Right cardiac atrium (tissue), 5 donors: ENCODE measurements around the gene STAP1. TPM values are rescaled to one million over a fixed set of nuclear protein-coding genes. Genes with fewer than 3 reads are reported as not detected.
A peak's percentile ranks its signal among the peaks of the same experiment; 100 is the strongest.
"Not testable (repeated sequence)": the region's sequence is repeated elsewhere in the genome, so short reads cannot be mapped to it uniquely, and the experiment has no call there.

Experiments used
- ATAC-seq, 2 donors: fragments of 200-7000 bp; cut with Tn5 transposase; one replicate each; pipeline versions ENCODE4 v1.8.0 to v1.9.1; 2020; ENCODE audit warnings: moderate library complexity in 2 of 2, mild to moderate bottlenecking in 1 of 2
- DNase-seq, 3 donors: peaks; one replicate each; pipeline ENCODE4 v3.0.0-alpha.2; 2020
- H3K27ac ChIP-seq: one replicate; pipeline ENCODE4 v1.5.1; 2013; ENCODE audit warnings: mild to moderate bottlenecking, low read length, control low read depth, moderate library complexity
- H3K27me3 ChIP-seq: one replicate; pipeline ENCODE4 v1.6.1; 2013; ENCODE audit not compliant: control insufficient read depth, insufficient read depth
- H3K4me1 ChIP-seq: one replicate; pipeline ENCODE4 v1.6.1; 2013; ENCODE audit warnings: low read length; ENCODE audit not compliant: control insufficient read depth, insufficient read depth
- H3K4me3 ChIP-seq: one replicate; pipeline ENCODE4 v1.5.1; 2013; ENCODE audit warnings: low read length, control low read depth
- H3K9me3 ChIP-seq: one replicate; pipeline ENCODE4 v1.6.1; 2013; ENCODE audit warnings: low read length; ENCODE audit not compliant: control insufficient read depth
- WGBS: extraction: QIAGEN DNeasy Blood & Tissue Kit; methylation state at CpG from one replicate; pipeline ENCODE4 v1.1.7; 2013; 5-methylcytosine and 5-hydroxymethylcytosine counted together
- intact Hi-C, 4 donors: fragments of 100-400 bp; cut with DNase I; formaldehyde crosslinking; loops; one replicate each; pipeline versions ENCODE4 v1.11.0 to v1.14.0; 2022 to 2023
- long read RNA-seq, 4 donors: library from polyadenylated mRNA; unstranded; transcript quantifications; one replicate each; pipeline ENCODE4 v2.0.0, GENCODE V29; 2020 to 2021
- polyA plus RNA-seq: library from polyadenylated mRNA; stranded (reverse); fragments of 200-250 nt; gene quantifications from one replicate; pipeline ENCODE4 v1.2.3, GENCODE V29; 2013
- total RNA-seq, 4 donors: library from RNA; stranded (reverse); fragmentation: NEBNext Ultra II Directional; extraction: Animal tissue kit (Norgen Biotek cat#: 25700); gene quantifications; one replicate each; pipeline ENCODE4 v1.2.1, GENCODE V29; 2021
- donor health status: healthy with polysubstance abuse.
- donor health status: DM: no; HTN: yes; CAD: no.
- donor health status: DM: no; HTN: no; CAD: no.
- donor health status: DM: no; HTN: yes; CAD: no; lungs with severe emphysema.
- donor health status: DM: yes; HTN: yes; CAD: no.

The STAP1 gene, protein sequence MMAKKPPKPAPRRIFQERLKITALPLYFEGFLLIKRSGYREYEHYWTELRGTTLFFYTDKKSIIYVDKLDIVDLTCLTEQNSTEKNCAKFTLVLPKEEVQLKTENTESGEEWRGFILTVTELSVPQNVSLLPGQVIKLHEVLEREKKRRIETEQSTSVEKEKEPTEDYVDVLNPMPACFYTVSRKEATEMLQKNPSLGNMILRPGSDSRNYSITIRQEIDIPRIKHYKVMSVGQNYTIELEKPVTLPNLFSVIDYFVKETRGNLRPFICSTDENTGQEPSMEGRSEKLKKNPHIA
- total RNA-seq (not detected), polyA plus RNA-seq (not detected)
- long read RNA-seq, donor 1, result 0 reads
- long read RNA-seq, donor 2, result 0 reads
- long read RNA-seq, donor 3, result 0 reads
- long read RNA-seq, donor 4, result 0 reads

DNA sequence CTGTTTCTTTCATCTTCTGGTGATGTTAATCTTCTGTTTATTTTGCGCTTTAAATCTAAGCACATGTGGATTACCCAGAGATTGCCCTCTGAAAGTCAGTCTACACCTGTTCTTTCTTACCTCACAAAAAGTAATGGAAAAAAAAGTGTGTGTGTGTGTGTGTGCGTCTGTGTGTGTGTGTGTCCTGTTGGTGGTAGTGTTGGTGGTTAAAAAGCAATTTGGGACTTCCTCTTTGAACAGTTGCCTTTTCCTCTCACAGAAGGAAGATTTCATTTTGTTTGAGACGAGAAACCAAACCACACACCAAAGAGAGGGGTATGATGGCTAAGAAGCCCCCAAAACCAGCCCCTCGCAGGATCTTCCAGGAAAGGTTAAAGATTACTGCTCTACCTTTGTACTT lies at the start of gene STAP1:
Gene STAP1 (plus strand): TSS at position 235 of the 400 bp plus-strand sequence. CDS start 83 bp downstream, at position 318.
- ATAC-seq, result no peak
- Histone ChIP-seq H3K4me3 (no peak within 1 kb of the TSS), H3K9me3 (no peaks in the 10 kb centered on the region), H3K27ac (no peak within 1 kb of the TSS), H3K27me3 (no peaks in the 10 kb centered on the region), H3K4me1 (no peaks in the 10 kb centered on the region)
- 76% methylated on average over 4 of the region's 4 CpGs for WGBS
- intact Hi-C loops, result no loop called here
- DNase-seq, result no peak

DNA sequence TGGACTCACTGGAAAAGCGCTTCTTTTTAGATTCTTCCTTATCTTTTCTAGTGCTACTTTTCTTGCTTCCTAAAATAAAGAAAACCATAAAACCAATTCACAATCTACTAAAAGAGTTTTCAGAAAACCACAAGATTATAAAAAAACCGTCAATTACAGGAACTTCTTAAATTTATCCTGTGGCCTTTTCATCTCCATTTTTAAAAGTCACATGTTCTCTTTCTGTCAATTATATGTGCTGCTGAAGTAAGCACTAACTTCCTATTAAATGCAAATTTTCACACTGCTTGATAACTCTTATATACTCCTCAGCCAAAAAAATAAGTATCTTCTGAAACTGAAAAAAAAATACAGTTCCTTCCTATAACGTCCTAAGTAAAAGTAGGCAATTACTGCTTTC lies 46.0 kb upstream of the STAP1 start:
- Histone ChIP-seq H3K9me3 (no peaks in the 10 kb centered on the region), H3K4me3 (no peak overlapping the region), H3K4me1 (no peaks in the 10 kb centered on the region), H3K27ac (no peak overlapping the region), H3K27me3 (no peaks in the 10 kb centered on the region)
- DNase-seq, result no peak
- ATAC-seq, result no peak
- WGBS, result 78% methylated on average over 3 of the region's 3 CpGs
- intact Hi-C loops, result no loop called here

DNA sequence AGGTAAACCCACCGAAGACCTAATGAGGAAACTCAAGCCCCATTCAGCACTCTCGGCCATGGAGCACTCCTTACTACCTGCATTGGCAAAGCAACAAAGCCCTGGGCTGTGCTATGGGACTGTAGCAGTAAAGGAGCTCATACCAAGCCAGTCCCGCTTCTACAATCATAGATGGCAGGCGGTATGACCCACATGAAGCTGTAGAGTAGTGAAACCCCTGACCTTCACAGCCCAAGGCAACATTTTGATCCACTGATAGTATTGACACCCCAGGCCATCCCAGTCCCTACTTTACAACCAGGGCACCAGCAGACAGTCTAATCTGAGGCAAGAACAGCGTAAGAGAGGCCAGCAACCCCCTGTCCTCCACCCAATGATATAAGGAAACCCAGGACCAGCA lies 38.4 kb upstream of the STAP1 start:
- Histone ChIP-seq H3K4me3 (no peak overlapping the region), H3K9me3 (no peaks in the 10 kb centered on the region), H3K27ac (no peak overlapping the region), H3K4me1 (no peaks in the 10 kb centered on the region), H3K27me3 (no peaks in the 10 kb centered on the region)
- ATAC-seq (no peak), DNase-seq (no peak)
- intact Hi-C loops, result no loop called here
- WGBS, result 98% methylated on average over 5 of the region's 5 CpGs

DNA sequence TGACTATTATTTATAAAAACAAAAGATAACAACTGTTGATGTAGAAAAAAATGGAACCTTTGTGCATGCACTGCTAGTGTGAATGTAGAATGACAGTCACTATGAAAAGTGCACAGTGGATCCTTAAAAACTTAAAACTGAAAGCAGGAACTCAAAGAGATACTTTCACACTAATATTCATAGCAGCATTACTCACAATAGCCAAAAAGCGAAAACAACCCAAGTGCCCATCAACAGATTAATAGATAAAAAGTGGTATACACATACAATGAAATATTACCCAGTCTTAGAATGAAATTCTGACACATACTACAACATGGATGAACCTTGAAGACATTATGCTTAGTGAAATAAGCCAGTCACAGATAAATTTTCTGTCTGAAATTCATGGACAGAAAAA lies 37.0 kb upstream of the STAP1 start:
- no peak for DNase-seq
- no peaks in the 10 kb centered on the region for H3K9me3 ChIP-seq
- intact Hi-C loops, result no loop called here
- no peaks in the 10 kb centered on the region for H3K4me1 ChIP-seq
- no peak overlapping the region for H3K4me3 ChIP-seq
- no peaks in the 10 kb centered on the region for H3K27me3 ChIP-seq
- no peak for ATAC-seq
- whole genome bisulfite sequencing, result 91% methylated on average over 1 of the region's 1 CpG
- no peak overlapping the region for H3K27ac ChIP-seq

DNA sequence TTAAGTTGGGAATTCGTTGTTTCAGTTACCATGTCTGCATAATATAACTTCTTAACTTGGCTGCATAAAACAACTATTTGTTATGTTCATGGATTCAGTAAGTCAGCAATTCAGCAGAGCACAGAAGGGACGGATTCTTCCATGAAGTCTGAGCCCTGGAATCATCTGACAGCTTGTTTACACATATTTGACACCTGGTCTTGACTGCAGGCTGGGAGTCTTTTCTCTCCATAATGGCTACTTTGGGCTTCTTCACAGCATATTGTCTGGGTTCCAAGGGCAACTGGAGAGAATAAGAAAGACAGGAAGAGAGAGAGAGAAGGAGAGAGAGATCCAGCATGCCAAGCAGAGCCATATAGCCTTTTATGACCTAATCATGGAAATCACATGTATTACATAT lies 36.3 kb upstream of the STAP1 start:
- H3K27me3 ChIP-seq, result no peaks in the 10 kb centered on the region
- no peaks in the 10 kb centered on the region for H3K9me3 ChIP-seq
- no peaks in the 10 kb centered on the region for H3K4me1 ChIP-seq
- WGBS, result 80% methylated on average over 2 of the region's 2 CpGs
- H3K4me3 ChIP-seq, result no peak overlapping the region
- intact Hi-C loops, result no loop called here
- ATAC-seq, result no peak
- no peak for DNase-seq
- H3K27ac ChIP-seq, result no peak overlapping the region

DNA sequence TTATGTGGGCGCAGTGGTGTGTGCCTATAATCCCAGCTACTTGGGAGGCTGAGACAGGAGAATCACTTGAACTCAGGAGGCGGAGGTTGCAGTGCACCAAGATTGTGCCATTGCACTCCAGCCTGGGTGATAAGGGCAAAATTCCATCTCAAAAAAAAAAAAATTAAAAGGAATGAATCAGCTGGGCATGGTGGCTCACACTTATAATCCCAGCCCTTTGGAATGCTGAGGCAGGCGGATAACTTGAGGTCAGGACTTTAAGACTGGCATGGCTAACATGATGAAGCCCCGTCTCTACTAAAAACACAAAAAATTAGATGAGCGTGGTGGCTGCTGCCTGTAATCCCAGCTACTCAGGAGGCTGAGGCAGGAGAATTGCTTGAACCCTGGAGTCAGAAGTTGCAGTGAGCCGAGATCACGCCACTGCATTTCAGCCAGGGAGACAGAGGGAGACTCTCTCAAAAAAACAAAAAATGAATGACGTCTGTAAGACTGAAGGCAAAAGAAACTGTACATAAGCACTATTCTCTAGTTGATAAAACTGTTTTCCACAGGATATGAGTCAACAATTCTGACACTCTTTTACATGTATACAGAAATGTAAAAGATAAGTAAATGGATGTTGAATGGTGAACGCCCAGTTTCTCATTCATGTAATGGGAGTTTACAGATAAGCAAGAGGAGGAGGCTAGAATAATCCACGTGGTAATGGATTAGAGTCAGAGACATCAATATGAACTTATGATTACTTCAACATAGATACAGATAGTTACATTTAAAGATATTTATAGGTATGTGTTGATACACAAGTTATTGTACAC lies 35.5 kb upstream of the STAP1 start:
- intact Hi-C loops, result no loop called here
- Histone ChIP-seq H3K4me3 (no peak overlapping the region), H3K27me3 (no peaks in the 10 kb centered on the region), H3K9me3 (no peaks in the 10 kb centered on the region), H3K27ac (no peak overlapping the region), H3K4me1 (peaks cover 2% of the 10 kb centered on the region)
- WGBS, result 82% methylated on average over 10 of the region's 10 CpGs
- DNase-seq (no peak), ATAC-seq (peak in 1 of 2 donors; percentile 55)

DNA sequence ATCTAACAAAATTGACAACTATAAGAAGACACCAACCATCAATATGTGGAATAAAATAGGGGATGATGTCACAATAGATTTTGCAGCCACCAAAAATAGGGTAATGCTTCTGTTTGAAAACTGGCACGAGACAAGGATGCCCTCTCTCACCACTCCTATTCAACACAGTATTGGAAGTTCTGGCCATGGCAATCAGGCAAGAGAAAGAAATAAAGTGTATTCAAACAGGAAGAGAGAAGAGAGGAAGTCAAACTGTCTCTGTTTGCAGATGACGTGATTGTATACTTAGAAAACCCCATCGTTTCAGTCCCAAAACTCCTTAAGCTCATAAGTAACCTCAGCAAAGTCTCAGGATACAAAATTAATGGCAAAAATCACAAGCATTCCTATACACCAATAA lies 34.4 kb upstream of the STAP1 start:
- ATAC-seq, H3K4me1 ChIP-seq, DNase-seq, H3K27ac ChIP-seq, H3K4me3 ChIP-seq, intact Hi-C loops, H3K9me3 ChIP-seq, H3K27me3 ChIP-seq: not testable (repeated sequence)
- 77% methylated on average over 3 of the region's 3 CpGs for WGBS

DNA sequence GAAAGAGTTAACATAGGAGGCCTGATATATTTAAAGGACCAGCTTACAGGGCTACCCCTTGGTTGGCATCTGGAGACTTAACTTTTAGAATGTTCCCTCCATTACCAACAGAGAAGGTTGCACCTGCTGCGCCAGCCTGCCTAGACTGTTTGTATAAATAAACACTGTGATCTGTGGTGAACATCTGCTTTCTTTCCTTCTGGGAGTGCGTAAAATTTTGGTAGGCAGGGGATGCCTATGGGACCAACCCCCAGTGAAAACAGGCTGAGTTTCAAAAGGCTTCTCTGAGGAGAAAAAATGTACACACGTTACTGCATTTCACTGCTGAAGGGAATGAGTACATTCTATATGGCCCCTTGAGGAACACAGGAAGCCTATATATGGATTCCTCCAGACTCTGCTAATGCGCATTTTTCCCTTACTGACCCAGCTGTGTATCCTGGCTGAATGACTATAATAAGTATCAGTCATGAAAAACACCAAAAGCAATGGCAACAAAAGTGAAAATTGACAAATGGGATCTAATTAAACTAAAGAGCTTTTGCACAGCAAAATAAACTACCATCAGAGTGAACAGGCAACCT lies 27.1 kb upstream of the STAP1 start:
- 96% methylated on average over 4 of the region's 4 CpGs for WGBS
- Histone ChIP-seq H3K27ac (no peak overlapping the region), H3K4me1 (peaks cover 2% of the 10 kb centered on the region), H3K9me3 (no peaks in the 10 kb centered on the region), H3K27me3 (no peaks in the 10 kb centered on the region), H3K4me3 (no peak overlapping the region)
- intact Hi-C loops, result no loop called here
- ATAC-seq (no peak), DNase-seq (no peak)

DNA sequence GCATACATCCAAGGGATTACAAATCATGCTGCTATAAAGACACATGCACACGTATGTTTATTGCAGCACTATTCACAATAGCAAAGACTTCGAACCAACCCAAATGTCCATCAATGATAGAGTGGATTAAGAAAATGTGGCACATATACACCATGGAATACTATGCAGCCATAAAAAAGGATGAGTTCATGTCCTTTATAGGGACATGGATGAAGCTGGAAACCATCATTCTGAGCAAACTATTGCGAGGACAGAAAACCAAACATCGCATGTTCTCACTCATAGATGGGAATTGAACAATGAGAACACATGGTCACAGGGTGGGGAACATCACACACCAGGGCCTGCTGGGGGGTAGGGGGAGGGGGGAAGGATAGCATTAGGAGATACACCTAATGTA lies 26.1 kb upstream of the STAP1 start:
- ATAC-seq, H3K27me3 ChIP-seq, H3K27ac ChIP-seq, intact Hi-C loops, H3K9me3 ChIP-seq, DNase-seq, H3K4me1 ChIP-seq, H3K4me3 ChIP-seq: not testable (repeated sequence)
- WGBS, result 98% methylated on average over 4 of the region's 4 CpGs

DNA sequence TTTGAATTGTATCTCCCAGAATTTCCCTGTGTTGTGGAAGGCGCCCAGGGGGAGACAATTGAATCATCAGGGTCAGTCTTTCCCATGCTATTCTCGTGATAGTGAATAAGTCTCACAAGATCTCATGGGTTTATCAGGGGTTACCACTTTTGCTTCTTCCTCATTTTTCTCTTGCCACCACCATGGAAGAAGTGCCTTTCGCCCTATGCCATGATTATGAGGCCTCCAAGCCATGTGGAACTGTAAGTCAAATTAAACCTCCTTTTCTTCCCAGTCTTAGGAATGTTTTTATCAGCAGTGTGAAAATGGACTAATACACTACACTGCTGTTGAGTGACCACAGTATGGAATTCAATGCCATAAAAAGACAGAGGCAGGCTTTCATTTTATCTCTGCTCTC lies 25.4 kb upstream of the STAP1 start:
- Histone ChIP-seq H3K27ac (no peak overlapping the region), H3K4me3 (no peak overlapping the region), H3K27me3 (no peaks in the 10 kb centered on the region), H3K4me1 (no peaks in the 10 kb centered on the region), H3K9me3 (no peaks in the 10 kb centered on the region)
- ATAC-seq (no peak), DNase-seq (no peak)
- WGBS, result 98% methylated on average over 3 of the region's 3 CpGs
- intact Hi-C loops, result no loop called here

DNA sequence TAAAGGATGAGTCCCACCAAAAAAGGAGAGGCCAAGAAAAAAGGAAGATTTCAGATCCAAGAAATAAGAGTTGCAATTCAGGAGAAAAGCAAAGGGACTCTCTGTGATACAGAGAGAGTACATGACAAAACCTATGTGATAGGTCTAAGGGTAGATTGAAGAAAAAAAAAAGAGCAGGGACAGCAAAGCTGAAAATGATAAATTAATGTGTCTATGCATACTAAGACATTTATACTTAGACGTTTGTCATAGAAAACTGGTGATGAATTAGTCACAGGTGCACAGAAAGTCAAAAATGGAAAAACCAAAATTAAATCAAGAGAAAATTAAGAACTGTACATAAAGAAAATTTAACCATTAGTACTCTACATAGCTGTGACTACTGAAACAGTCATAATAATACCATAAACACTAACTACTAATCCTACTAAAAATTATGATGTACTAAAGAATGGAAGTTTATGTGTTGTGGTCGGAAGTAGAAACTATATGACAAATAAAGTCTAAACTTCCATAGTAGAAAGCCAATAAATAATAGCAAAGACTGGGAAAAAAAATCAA lies 23.2 kb upstream of the STAP1 start:
- WGBS, result 88% methylated on average over 2 of the region's 2 CpGs
- H3K4me1 ChIP-seq, result no peaks in the 10 kb centered on the region
- DNase-seq (no peak), ATAC-seq (no peak)
- H3K27me3 ChIP-seq, result no peaks in the 10 kb centered on the region
- no peaks in the 10 kb centered on the region for H3K9me3 ChIP-seq
- H3K27ac ChIP-seq, result no peak overlapping the region
- intact Hi-C loops, result no loop called here
- no peak overlapping the region for H3K4me3 ChIP-seq
